NB4 (cell line): ENCODE data around the gene PLEKHG1.

Experiments
- MYC ChIP-seq: IDR thresholded peaks from 2 replicates; pipeline ENCODE4 v1.6.1; 2011; ENCODE audit warnings: low read depth, low read length
- POLR2A ChIP-seq: IDR thresholded peaks from 2 replicates; pipeline ENCODE4 v1.6.1; 2011; ENCODE audit warnings: mild to moderate bottlenecking; ENCODE audit not compliant: insufficient read length; ENCODE audit errors: extremely low read depth
- TF ChIP-seq, protein P1 (sequence below): IDR thresholded peaks from one replicate; pipeline ENCODE4 v1.5.1; 2012; ENCODE audit warnings: low read depth, low read length
- TF ChIP-seq, protein P2 (sequence below): IDR thresholded peaks from 2 replicates; pipeline ENCODE4 v1.6.1; 2011; ENCODE audit warnings: low read depth, low read length

DNA sequence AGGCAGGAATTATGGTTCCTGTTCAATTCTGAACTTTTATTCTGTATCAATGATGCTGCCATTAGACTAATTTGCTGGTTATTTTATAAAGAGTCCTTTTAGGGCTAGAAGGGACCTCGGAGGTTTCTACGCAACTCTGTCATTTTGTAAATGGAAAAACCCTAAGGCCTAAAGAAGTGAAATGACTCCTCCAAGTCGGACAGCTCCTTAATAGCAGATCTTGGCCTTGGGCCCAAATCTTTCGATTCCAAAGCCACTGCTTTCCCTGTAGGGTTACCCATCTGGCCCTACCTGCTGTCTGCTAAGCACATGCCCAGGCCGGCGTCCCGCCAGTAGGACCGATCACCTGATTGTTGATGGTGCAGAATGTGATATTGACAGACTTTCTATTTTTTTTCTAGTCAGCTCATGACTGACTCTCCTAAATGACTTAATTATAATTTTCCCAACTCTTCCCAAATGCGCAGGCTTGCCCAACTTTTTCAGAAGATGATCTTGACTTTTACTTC lies 40.2 kb downstream of the PLEKHG1 start:
- TF ChIP-seq, protein P1, sequence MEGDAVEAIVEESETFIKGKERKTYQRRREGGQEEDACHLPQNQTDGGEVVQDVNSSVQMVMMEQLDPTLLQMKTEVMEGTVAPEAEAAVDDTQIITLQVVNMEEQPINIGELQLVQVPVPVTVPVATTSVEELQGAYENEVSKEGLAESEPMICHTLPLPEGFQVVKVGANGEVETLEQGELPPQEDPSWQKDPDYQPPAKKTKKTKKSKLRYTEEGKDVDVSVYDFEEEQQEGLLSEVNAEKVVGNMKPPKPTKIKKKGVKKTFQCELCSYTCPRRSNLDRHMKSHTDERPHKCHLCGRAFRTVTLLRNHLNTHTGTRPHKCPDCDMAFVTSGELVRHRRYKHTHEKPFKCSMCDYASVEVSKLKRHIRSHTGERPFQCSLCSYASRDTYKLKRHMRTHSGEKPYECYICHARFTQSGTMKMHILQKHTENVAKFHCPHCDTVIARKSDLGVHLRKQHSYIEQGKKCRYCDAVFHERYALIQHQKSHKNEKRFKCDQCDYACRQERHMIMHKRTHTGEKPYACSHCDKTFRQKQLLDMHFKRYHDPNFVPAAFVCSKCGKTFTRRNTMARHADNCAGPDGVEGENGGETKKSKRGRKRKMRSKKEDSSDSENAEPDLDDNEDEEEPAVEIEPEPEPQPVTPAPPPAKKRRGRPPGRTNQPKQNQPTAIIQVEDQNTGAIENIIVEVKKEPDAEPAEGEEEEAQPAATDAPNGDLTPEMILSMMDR: no peak
- TF ChIP-seq MYC (no peak), POLR2A (no peak)
- TF ChIP-seq, protein P2, sequence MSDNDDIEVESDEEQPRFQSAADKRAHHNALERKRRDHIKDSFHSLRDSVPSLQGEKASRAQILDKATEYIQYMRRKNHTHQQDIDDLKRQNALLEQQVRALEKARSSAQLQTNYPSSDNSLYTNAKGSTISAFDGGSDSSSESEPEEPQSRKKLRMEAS: no peak
